ENCODE results near the gene PTGER4. TPM values are rescaled to one million over a fixed set of nuclear protein-coding genes. Genes with fewer than 3 reads are reported as not detected.

Gene PTGER4
- total RNA-seq, 1 donor from 2014 or later = 10.3 TPM

DNA sequence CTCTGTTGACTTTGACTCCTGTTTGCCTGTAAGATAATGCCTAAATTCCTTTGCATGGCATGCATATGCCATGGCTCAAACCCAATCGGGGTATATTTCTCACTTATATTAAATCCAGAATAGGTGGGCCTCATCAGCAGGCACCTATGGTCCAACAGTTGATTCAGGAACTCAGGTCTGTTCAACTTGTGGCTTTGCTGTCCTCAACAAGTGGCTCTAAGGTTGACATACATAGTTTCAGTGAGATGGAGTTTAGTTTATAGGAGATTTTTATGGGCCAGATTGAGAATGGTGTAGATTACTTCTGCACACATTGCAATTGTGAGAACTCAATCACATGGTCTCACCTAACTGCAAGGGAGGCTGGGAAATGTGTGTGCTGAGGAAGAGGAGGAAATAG lies 31.6 kb upstream of the PTGER4 start:
- DNase-seq (ENCODE audit: low read depth) = no peak
- TF ChIP-seq, protein P1, sequence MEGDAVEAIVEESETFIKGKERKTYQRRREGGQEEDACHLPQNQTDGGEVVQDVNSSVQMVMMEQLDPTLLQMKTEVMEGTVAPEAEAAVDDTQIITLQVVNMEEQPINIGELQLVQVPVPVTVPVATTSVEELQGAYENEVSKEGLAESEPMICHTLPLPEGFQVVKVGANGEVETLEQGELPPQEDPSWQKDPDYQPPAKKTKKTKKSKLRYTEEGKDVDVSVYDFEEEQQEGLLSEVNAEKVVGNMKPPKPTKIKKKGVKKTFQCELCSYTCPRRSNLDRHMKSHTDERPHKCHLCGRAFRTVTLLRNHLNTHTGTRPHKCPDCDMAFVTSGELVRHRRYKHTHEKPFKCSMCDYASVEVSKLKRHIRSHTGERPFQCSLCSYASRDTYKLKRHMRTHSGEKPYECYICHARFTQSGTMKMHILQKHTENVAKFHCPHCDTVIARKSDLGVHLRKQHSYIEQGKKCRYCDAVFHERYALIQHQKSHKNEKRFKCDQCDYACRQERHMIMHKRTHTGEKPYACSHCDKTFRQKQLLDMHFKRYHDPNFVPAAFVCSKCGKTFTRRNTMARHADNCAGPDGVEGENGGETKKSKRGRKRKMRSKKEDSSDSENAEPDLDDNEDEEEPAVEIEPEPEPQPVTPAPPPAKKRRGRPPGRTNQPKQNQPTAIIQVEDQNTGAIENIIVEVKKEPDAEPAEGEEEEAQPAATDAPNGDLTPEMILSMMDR (conservative IDR thresholded peaks at IDR 0.05; ENCODE audit: low read depth, low read length) = no peak

GRCh38 chr5:40649463-40650030 lies 30.2 kb upstream of the PTGER4 start:
- no peak overlapping the region for H3K4me3 ChIP-seq (ENCODE audit: low read depth, low read length)
- TF ChIP-seq, protein P1 (conservative IDR thresholded peaks at IDR 0.05; ENCODE audit: low read depth, low read length) = no peak
- no peak for DNase-seq (ENCODE audit: low read depth)

More for the DNA sequence above, 31.6 kb upstream of the PTGER4 start:
- no peak overlapping the region for H3K4me3 ChIP-seq (ENCODE audit: low read depth, low read length)

DNA sequence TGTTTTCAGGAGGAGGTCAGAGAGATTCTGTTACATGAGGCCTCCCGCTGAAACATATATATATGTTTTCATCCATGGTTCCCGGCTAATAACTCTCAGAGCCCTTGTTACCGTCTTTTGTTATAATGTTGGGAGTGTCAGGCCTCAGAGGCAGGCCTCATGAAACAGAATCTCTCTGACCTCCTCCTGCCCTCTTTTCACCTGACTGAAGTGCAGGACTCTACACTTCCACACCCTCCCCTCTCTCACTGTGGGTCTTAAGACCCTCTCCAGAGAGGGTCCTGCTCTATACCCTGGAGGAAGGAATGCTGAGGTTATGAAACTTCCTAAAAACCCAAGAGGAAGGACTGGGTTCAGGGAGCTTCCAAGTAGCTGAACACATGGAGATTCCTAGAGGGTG lies 28.5 kb upstream of the PTGER4 start:
- no peak overlapping the region for H3K4me3 ChIP-seq (ENCODE audit: low read depth, low read length)
- TF ChIP-seq, protein P1 (conservative IDR thresholded peaks at IDR 0.05; ENCODE audit: low read depth, low read length) = no peak
- no peak for DNase-seq (ENCODE audit: low read depth)

DNA sequence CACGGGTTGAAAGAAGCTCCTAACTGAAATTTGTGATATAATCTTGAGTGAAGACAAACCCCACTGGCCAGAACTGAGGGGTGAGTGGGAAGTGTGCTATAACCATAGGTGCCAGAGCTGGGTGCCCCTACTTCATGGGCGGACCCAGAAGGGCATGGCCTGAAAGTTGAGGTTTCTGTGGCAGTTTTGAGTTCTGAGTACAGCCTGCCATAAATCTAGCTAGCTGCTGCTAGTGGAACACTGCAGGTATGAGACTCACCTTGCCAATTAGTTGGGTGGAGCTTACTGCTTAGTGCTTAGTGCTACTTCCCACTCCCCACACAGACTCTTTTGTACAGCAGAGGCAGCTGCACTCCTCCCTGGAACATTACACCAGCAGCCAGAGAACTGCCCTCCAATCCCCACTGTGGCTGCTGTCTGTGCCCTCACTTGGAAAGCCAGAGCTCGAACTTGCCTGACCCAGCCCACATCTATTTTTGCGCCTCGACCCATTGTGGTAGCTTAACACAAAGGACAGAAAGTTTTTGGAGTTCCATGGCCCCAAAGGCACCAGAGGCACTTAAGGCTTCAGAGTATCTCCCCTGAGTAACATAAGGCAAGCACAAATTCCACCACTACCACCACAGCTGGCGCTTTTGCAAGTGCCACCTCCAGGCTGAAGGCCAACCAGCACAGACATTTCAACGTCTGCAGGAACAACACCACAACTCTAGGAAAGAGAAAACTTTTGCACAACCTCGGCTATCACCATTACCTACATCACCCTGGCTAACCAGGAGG lies 27.1 kb upstream of the PTGER4 start:
- no peak for DNase-seq (ENCODE audit: low read depth)
- H3K4me3 ChIP-seq (ENCODE audit: low read depth, low read length) = no peak overlapping the region
- TF ChIP-seq, protein P1 (conservative IDR thresholded peaks at IDR 0.05; ENCODE audit: low read depth, low read length) = no peak

GRCh38 chr5:40653221-40654022 lies 26.3 kb upstream of the PTGER4 start:
- H3K4me3 ChIP-seq (ENCODE audit: low read depth, low read length) = no peak overlapping the region
- DNase-seq (ENCODE audit: low read depth) = no peak
- TF ChIP-seq, protein P1 (conservative IDR thresholded peaks at IDR 0.05; ENCODE audit: low read depth, low read length) = no peak

DNA sequence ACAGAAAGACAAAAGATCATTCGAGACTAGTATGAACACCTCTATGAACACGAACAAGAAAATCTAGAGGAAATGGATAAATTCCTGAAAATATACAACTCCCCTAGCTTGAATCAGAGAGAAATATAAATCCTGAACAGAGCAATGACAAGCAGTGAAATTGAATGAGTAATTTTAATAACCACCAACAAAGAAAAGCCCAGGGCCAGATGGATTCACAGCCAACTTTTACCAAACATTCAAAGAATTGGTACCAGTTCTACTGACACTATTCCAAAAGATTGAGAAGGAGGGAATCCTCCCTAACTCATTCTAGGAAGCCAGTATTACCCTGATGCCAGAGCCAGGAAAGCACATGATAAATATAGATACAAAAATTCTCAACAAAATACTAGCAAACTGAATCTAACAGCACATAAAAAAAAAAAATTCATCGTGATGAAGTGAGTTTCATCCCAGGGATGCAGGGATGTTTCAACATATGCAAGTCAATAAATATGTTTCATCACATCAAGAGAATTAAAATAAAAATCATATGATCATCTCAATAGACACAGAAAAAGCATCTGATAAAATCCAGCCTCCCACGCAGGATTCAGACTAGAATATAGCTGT lies 25.2 kb upstream of the PTGER4 start:
- H3K4me3 ChIP-seq (ENCODE audit: low read depth, low read length) = no peak overlapping the region
- TF ChIP-seq, protein P1 (conservative IDR thresholded peaks at IDR 0.05; ENCODE audit: low read depth, low read length) = no peak
- DNase-seq (ENCODE audit: low read depth) = no peak

Data from epithelial cell of proximal tubule (primary cell).